Endodermal cell (in vitro differentiated cells): ENCODE data around the gene TMPRSS13. TPM values are rescaled to one million over a fixed set of nuclear protein-coding genes. Genes with fewer than 3 reads are reported as not detected.
A peak's percentile ranks its signal among the peaks of the same experiment; 100 is the strongest.

Experiments used
- DNase-seq: peaks from one replicate; pipeline ENCODE4 v3.0.0-alpha.2; 2017
- H3K27ac ChIP-seq: 2 replicates; pipeline ENCODE4 v1.5.1; 2013; ENCODE audit warnings: mild to moderate bottlenecking, low read depth, low read length, moderate library complexity
- H3K27me3 ChIP-seq: 2 replicates; pipeline ENCODE4 v1.6.1; 2013; ENCODE audit warnings: mild to moderate bottlenecking, low read length, moderate library complexity; ENCODE audit not compliant: insufficient read depth, control insufficient read depth, poor library complexity, severe bottlenecking
- H3K36me3 ChIP-seq: 2 replicates; pipeline ENCODE4 v1.7.0; 2013; ENCODE audit warnings: mild to moderate bottlenecking, low read length, moderate library complexity; ENCODE audit not compliant: control insufficient read depth, insufficient read depth
- H3K4me1 ChIP-seq: one replicate; pipeline ENCODE4 v1.7.0; 2013; ENCODE audit warnings: low read length; ENCODE audit not compliant: control insufficient read depth, insufficient read depth
- H3K4me3 ChIP-seq: 2 replicates; pipeline ENCODE4 v1.5.1; 2013; ENCODE audit warnings: mild to moderate bottlenecking, low read length, moderate library complexity
- H3K9ac ChIP-seq: 2 replicates; pipeline ENCODE4 v1.6.1; 2013; ENCODE audit warnings: mild to moderate bottlenecking, low read length, moderate library complexity; ENCODE audit not compliant: poor library complexity, severe bottlenecking; ENCODE audit errors: extremely low read depth
- H3K9me3 ChIP-seq: 2 replicates; pipeline ENCODE4 v1.6.1; 2013; ENCODE audit warnings: mild to moderate bottlenecking, low read length, moderate library complexity; ENCODE audit not compliant: control insufficient read depth
- H3K27ac Mint-ChIP-seq: 2 replicates; pipeline ENCODE4 v1.8.0; 2020; ENCODE audit warnings: mixed read lengths
- H3K27me3 Mint-ChIP-seq: 2 replicates; pipeline ENCODE4 v1.8.0; 2021; ENCODE audit warnings: mild to moderate bottlenecking, mixed read lengths; ENCODE audit not compliant: insufficient read depth
- H3K36me3 Mint-ChIP-seq: 2 replicates; pipeline ENCODE4 v1.8.0; 2020; ENCODE audit warnings: low read depth, mixed read lengths
- H3K4me1 Mint-ChIP-seq: 2 replicates; pipeline ENCODE4 v1.8.0; 2020; ENCODE audit warnings: mixed read lengths
- H3K4me3 Mint-ChIP-seq: 2 replicates; pipeline ENCODE4 v1.8.0; 2020; ENCODE audit warnings: mild to moderate bottlenecking, moderate library complexity, mixed read lengths
- H3K9me3 Mint-ChIP-seq: 2 replicates; pipeline ENCODE4 v1.8.0; 2020; ENCODE audit warnings: mild to moderate bottlenecking, mixed read lengths
- CTCF ChIP-seq: fragments of 200-600 bp; sonication (generic); conservative IDR thresholded peaks from 2 replicates; pipeline ENCODE4 v1.5.0; 2021; ENCODE audit warnings: antibody characterized with exemption, mild to moderate bottlenecking
- WGBS, 2 experiments: methylation state at CpG; one replicate each; pipeline versions ENCODE4 v1.1.5 to v1.1.7; 2013; ENCODE audit warnings: missing lambda C conversion rate in 2 of 2, mixed read lengths in 1 of 2; ENCODE audit not compliant: insufficient coverage in 1 of 2, insufficient read length in 1 of 2; 5-methylcytosine and 5-hydroxymethylcytosine counted together
- total RNA-seq, 2 donors: library from RNA; stranded (reverse); fragmentation: NEBNext Ultra II Directional in 1 of 2; extraction: Animal tissue kit (Norgen Biotek cat#: 25700) in 1 of 2; gene quantifications; 2 replicates in 1 of 2; 3 replicates in 1 of 2; pipeline ENCODE4 v1.2.1, GENCODE V29; 2021

The TMPRSS13 gene
- total RNA-seq, 2 donors from 2014 or later: 2.5 to 6.4 TPM

GRCh38 chr11:117905524-117905923 lies 23.7 kb downstream of the TMPRSS13 start:
- no peaks in the 10 kb centered on the region for H3K27me3 Mint-ChIP-seq
- no peaks in the 10 kb centered on the region for H3K4me1 ChIP-seq
- no peaks in the 10 kb centered on the region for H3K27me3 ChIP-seq
- H3K36me3 Mint-ChIP-seq: no peaks in the 10 kb centered on the region
- peak; percentile 22 for DNase-seq
- no peak overlapping the region for H3K4me3 ChIP-seq
- no peak overlapping the region for H3K4me3 Mint-ChIP-seq
- H3K27ac ChIP-seq: no peak overlapping the region
- no peaks in the 10 kb centered on the region for H3K9me3 Mint-ChIP-seq
- no peaks in the 10 kb centered on the region for H3K36me3 ChIP-seq
- no peak overlapping the region for H3K9ac ChIP-seq
- peaks cover 10% of the 10 kb centered on the region for H3K4me1 Mint-ChIP-seq
- H3K27ac Mint-ChIP-seq: no peak overlapping the region
- TF ChIP-seq CTCF: no peak
- WGBS, 2 experiments: 88 to 100% methylated on average over 2 to 4 of the region's 4 CpGs
- H3K9me3 ChIP-seq: no peaks in the 10 kb centered on the region

- H3K36me3 ChIP-seq: no peaks in the 10 kb centered on the region
- Mint-ChIP-seq H3K4me1 (peaks cover 10% of the 10 kb centered on the region), H3K36me3 (no peaks in the 10 kb centered on the region), H3K9me3 (no peaks in the 10 kb centered on the region), H3K4me3 (no peak overlapping the region), H3K27ac (no peak overlapping the region), H3K27me3 (peaks cover 11% of the 10 kb centered on the region)
- peaks cover 6% of the 10 kb centered on the region for H3K27me3 ChIP-seq
- H3K9me3 ChIP-seq: no peaks in the 10 kb centered on the region
- peak; percentile 36 for DNase-seq
- TF ChIP-seq CTCF: no peak
- no peak overlapping the region for H3K4me3 ChIP-seq
- no peak overlapping the region for H3K9ac ChIP-seq
- H3K4me1 ChIP-seq: no peaks in the 10 kb centered on the region
- H3K27ac ChIP-seq: no peak overlapping the region
- 93% methylated on average over 7 to 14 of the region's 14 CpGs for WGBS, 2 experiments
Observed at GRCh38 chr11:117903505-117904382, 25.5 kb downstream of the TMPRSS13 start.

GRCh38 chr11:117902001-117902845 lies 27.0 kb downstream of the TMPRSS13 start:
- no peak for TF ChIP-seq CTCF
- H3K27me3 ChIP-seq: peaks cover 9% of the 10 kb centered on the region
- no peaks in the 10 kb centered on the region for H3K9me3 ChIP-seq
- Mint-ChIP-seq H3K9me3 (no peaks in the 10 kb centered on the region), H3K27ac (no peak overlapping the region), H3K4me3 (no peak overlapping the region), H3K4me1 (no peaks in the 10 kb centered on the region), H3K36me3 (no peaks in the 10 kb centered on the region), H3K27me3 (peaks cover 13% of the 10 kb centered on the region)
- H3K4me3 ChIP-seq: no peak overlapping the region
- no peaks in the 10 kb centered on the region for H3K4me1 ChIP-seq
- H3K36me3 ChIP-seq: no peaks in the 10 kb centered on the region
- DNase-seq: peak; percentile 33
- 84 to 91% methylated on average over 5 to 12 of the region's 13 CpGs for WGBS, 2 experiments
- H3K9ac ChIP-seq: no peak overlapping the region
- H3K27ac ChIP-seq: no peak overlapping the region
